Activated CD4-positive, alpha-beta T cell treated with anti-CD3 and anti-CD28 coated beads, Interleukin-2, amount 50 U/mL, for 16 hours (primary cell): ENCODE results near the gene NDUFA6.
"Not testable (repeated sequence)": the region's sequence is repeated elsewhere in the genome, so short reads cannot be mapped to it uniquely, and the experiment has no call there.

Experiments
- DNase-seq: peaks from one replicate; pipeline ENCODE4 v3.0.0-alpha.2; 2020

The NDUFA6 gene

DNA sequence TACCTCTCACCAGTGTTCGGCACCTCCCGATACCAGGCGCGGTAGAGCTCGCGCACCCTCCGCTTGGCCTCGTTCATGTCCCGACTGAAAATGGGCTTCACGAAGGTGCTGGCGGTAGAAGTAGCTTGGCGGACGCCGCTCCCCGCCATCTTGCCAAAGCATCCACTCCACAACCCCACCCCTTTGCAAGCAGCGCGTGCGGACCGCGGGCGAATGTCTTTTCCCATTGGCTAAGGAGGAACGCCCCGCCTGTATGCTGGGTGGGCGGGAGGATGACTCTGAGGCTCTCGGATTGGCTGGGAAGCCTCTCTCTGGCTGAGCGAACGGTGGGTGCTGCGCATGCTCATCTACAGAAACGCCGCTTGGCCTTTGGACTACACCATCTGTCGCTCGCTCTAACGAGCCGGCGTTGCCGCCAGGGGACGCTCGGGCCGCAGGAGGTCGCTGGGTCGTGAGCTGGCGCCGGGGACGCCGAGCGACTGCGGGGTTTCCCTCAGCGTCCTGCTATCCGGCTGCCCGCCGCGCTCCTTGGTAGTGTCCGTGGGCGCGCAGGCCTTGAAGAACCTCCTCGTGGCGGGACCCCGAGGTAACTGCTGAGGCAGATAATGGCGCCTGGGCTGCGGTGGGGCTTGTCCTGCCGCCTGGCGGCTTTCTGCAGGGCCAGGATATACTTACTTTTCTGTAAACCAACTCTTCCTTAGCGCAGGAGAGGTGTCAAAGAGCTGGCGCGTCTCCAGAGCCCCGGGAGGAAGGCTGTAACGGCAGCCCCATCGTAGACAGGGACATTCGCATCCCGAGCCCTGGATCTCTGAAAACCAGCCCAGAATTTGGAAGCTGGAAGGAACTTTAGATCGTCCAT is at the start of gene NDUFA6:
TSS of gene NDUFA6 (minus strand) at position 177 of the 859 bp plus-strand sequence. CDS start at position 149, 28 bp downstream.
- peak; percentile 100 for DNase-seq

DNA sequence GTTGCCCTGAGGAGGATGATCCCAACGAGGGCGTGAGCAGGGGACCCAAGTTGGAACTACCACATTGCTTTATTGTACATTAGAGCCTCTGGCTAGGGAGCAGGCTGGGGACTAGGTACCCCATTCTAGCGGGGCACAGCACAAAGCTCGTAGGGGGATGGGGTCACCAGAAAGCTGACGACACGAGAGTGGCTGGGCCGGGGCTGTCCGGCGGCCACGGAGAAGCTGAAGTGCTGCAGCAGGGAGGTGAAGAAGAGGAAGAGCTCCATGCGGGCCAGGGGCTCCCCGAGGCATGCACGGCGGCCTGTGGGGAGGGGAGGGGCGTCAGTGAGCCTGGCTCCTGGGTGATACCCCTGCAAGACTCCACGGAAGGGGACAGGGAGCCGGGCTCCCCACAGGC is 49.6 kb upstream of the NDUFA6 start:
- not testable (repeated sequence) for DNase-seq

DNA sequence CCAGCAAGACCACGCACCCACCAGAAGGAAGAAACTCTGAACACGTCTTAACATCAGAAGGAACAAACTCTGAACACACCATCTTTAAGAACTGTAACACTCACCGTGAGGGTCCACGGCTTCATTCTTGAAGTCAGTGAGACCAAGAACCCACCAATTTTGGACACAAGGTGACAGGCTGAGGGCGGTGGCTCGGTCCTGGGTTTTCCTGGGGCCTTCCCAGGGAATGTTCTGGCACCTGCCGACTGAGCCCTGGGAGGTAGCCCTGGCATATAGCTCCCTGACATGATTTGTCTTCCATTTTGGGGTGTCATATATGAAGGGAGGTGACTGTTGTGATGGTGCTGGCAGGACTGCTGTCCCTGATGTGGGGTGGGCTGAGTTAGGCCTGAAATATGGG is 48.9 kb upstream of the NDUFA6 start:
- DNase-seq, result not testable (repeated sequence)

DNA sequence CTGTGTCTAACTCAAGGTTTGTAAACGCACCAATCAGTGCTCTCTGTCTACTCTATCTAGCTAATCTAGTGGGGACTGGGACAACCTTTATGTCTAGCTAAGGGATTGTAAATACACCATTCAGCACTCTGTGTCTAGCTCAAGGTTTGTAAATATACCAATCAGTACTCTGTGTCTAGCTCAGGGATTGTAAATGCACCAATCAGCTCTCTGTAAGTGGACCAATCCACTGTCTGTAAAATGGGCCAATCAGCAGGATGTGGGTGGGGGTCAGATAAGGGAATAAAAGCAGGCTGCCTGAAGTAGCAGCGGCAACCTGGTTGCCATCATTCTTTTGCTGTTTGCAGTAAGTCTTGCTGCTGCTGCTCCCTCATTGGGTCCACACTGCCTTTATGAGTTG is 48.4 kb upstream of the NDUFA6 start:
- DNase-seq, result no peak

DNA sequence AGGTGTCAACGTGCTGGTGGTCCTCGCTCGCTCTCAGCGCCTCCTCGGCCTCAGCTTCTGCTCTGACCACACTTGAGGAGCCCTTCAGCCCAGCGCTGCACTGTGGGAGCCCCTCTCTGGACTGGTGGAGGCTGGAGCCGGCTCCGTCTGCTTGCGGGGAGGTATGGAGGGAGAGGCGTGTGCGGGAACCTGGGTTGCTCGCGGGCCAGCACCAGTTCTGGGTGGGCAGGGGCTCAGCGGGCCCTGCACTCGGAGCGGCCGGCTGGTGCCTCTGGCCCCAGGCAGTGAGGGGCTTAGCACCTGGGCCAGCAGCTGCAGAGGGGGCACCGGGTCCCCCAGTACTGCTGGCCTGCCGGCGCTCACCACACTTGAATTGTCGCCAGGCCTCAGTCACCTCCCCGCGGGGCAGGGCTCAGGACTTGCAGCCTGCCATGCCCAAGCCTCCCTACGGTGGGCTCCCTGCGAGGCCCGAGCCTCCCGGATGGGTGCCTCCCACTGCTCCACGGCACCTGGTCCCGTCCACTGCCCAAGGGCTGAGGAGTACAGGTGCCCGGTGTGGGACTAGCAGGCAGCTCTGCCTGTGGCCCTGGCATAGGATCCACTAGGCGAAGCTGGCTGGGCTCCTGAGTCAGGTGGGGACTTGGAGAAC is 47.7 kb upstream of the NDUFA6 start:
- no peak for DNase-seq

DNA sequence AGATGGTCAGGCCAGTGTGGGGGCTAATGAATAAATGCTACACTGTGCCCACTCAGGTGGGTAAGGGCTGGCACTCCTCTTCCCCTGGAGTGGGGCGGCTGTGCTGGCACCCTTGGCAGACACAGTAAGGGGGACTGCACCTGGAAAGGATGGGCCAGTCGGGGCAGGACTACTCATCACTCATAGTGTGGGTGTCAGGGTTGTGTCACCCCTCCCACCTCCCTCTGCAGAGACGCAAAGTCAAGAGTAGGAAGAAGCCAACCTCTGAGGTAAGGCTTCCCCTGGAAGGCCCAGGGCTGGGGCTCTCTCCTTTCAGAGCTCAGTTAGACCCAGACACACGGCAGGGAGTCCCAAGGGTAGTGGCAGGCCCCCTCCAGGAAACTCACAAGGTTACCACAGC is 45.1 kb upstream of the NDUFA6 start:
- not testable (repeated sequence) for DNase-seq

DNA sequence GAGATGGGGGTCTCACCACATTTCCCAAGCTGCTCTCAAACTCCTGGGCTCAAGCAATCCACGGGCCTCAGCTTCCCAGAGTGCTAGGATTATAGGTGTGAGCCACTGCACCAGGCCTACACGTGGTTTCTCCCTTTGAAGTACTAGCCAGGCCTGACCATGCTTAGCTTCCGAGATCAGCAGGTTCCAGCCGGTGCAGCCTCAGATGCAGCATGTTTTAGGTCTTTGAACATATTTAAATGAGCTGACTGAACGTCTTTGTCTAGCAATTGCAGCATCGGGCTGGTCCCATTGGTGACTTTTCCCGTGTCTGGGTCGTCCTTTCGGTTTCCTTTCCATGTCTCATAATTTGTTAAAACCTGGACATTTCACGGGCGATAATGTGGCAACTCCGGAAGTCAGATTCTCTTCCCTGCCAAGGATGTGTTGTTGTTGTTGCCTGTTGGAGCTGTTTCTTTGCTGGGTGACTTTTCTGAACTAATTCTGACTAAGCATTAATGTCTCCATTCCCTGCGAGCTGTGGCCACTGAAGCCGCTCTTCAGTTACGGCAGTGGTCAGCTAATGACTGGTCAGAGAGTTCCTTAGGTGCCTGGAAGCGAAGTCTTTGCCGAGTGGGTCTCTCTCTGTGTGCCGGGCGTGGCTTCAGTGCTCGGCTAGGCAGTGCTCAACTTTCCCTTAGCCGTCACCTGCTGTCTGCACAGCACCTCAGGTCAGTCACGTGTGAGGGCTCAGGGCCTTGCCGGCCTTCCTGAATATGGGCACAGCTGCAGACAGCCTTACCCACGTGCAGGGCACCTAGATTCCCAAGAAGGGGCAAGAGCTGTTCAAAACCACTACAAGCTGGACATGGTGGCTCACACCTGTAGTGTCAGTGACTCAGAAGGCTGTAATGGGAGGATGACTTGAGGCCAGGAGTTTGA is 43.8 kb upstream of the NDUFA6 start:
- DNase-seq, result no peak

DNA sequence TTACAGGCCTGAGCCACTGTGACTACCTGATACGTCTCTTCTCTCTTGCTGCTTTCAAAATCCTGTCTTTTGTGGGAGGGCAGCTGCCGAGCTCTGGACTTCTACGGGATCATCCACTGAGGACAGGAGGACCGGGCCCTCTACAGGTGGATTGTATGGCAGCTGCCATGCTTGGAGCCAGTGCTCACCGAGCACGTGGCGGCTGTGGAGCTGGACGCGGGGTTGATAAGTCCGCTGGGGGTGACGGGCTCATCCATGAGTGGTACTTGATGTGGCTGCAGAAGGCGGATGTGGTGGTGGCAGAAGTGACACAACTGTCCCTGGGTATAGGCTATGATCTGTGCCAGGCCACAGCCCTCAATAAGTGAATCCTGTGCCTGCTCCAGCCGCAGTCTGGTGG is 41.9 kb upstream of the NDUFA6 start:
- DNase-seq, result no peak

DNA sequence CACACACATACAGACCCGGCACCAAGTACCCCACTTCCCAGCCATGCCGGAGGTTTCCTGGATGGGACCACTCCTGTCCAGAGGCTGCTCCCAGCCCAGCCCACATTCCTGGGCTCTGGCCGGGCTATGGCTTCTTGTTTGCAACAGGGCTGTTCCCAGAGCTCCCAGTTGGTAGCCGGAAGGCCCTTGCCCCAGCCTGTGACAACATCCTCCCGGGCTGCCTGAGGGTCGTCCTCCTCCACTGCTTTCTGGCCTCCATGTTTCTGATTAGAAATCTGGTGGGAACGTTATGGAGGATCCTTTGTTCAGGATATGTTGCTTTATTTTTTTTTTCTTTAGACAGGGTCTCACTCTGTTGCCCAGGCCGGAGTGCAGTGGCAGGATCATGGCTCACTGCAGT is 41.0 kb upstream of the NDUFA6 start:
- DNase-seq, result no peak

DNA sequence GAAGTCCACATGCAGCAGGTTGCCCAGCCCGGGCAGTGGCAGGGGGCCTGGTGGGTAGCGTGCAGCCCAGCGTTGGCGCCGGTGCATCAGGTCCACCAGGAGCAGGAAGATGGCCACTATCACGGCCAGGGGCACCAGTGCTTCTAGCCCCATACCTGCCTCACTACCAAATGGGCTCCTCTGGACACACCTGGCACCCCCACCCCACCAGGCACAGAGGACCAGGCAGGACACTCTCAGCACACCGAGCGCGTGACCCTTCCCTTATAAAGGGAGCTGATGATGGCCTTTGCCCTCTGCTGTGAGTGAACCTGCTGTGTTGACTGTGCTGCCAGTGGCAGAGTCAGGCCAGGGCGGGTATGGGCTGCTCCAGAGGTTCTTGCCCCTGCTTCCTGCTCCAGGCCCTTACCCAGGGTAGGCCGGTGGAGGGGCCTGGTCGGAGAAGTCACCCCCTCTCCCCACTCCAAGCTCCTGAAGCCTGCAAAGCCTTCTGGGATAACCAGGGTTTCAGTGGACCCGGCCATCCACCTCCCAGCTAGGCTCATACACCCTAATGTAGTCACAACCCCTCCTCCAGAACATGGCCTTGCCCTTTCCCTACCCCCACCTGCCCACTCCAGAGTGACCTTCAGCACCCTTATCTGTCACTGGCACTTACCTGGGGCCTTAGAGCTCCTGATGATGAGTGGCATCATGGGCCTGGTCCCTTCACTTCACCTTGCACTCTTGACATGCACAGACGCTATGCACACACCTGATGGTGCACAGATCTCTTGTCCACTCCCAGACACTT is 40.3 kb upstream of the NDUFA6 start, which contains the start of gene CYP2D6:
TSS of gene CYP2D6 (minus strand) at position 172 of the 793 bp plus-strand sequence. CDS start at position 153, 19 bp downstream.
- not testable (repeated sequence) for DNase-seq

DNA sequence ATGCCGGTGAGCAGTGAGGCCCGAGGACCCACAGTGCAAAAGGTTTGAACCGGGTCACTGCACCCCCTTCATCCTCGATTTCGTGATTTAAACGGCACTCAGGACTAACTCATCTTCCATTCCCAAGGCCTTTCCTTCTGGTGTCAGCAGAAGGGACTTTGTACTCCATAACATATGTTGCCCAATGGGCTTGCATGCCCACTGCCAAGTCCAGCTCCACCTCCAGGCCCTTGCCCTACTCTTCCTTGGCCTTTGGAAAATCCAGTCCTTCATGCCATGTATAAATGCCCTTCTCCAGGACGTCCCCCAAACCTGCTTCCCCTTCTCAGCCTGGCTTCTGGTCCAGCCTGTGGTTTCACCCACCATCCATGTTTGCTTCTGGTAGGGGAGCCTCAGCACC is 39.6 kb upstream of the NDUFA6 start:
- DNase-seq, result not testable (repeated sequence)

DNA sequence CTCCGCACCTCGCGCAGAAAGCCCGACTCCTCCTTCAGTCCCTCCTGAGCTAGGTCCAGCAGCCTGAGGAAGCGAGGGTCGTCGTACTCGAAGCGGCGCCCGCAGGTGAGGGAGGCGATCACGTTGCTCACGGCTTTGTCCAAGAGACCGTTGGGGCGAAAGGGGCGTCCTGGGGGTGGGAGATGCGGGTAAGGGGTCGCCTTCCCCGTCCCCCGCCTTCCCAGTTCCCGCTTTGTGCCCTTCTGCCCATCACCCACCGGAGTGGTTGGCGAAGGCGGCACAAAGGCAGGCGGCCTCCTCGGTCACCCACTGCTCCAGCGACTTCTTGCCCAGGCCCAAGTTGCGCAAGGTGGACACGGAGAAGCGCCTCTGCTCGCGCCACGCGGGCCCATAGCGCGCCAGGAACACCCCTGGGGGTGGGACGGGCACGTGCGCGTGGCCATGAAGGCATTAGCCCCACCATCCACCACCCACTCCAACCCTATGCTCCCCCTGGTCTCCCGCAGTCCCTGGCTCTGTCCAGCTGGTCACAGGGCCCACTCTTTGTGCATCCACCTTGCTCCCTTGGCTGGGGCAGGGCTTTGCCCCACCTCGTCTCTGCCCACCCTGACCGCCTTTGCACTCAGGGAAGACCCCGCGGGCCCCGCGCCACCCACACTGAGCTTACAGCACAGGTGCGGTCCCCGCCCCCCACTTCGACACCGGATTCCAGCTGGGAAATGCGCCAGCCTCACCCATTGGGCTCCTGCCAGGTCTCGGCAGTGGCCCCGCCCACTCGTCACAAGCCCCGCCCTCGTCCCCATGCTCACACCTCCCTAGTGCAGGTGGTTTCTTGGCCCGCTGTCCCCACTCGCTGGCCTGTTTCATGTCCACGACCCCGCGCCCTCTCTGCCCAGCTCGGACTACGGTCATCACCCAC is 38.5 kb upstream of the NDUFA6 start:
- DNase-seq, result not testable (repeated sequence)

DNA sequence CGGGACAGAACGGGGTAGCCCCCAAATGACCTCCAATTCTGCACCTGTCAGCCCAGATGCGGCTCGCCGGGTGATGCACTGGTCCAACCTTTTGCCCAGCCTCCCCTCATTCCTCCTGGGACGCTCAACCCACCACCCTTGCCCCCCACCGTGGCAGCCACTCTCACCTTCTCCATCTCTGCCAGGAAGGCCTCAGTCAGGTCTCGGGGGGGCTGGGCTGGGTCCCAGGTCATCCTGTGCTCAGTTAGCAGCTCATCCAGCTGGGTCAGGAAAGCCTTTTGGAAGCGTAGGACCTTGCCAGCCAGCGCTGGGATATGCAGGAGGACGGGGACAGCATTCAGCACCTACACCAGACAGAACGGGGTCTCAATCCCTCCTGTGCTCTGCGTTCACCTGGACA is 37.4 kb upstream of the NDUFA6 start:
- DNase-seq, result not testable (repeated sequence)

DNA sequence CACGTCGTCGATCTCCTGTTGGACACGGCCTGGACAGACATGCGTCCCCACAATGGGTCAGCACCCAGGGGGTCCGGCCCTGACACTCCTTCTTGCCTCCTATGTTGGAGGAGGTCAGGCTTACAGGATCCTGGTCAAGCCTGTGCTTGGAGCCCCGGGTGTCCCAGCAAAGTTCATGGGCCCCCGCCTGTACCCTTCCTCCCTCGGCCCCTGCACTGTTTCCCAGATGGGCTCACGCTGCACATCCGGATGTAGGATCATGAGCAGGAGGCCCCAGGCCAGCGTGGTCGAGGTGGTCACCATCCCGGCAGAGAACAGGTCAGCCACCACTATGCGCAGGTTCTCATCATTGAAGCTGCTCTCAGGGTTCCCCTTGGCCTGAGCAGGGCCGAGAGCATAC is 37.0 kb upstream of the NDUFA6 start:
- no peak for DNase-seq

DNA sequence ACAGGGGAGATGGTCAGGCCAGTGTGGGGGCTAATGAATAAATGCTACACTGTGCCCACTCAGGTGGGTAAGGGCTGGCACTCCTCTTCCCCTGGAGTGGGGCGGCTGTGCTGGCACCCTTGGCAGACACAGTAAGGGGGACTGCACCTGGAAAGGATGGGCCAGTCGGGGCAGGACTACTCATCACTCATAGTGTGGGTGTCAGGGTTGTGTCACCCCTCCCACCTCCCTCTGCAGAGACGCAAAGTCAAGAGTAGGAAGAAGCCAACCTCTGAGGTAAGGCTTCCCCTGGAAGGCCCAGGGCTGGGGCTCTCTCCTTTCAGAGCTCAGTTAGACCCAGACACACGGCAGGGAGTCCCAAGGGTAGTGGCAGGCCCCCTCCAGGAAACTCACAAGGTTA is 33.0 kb upstream of the NDUFA6 start:
- not testable (repeated sequence) for DNase-seq

DNA sequence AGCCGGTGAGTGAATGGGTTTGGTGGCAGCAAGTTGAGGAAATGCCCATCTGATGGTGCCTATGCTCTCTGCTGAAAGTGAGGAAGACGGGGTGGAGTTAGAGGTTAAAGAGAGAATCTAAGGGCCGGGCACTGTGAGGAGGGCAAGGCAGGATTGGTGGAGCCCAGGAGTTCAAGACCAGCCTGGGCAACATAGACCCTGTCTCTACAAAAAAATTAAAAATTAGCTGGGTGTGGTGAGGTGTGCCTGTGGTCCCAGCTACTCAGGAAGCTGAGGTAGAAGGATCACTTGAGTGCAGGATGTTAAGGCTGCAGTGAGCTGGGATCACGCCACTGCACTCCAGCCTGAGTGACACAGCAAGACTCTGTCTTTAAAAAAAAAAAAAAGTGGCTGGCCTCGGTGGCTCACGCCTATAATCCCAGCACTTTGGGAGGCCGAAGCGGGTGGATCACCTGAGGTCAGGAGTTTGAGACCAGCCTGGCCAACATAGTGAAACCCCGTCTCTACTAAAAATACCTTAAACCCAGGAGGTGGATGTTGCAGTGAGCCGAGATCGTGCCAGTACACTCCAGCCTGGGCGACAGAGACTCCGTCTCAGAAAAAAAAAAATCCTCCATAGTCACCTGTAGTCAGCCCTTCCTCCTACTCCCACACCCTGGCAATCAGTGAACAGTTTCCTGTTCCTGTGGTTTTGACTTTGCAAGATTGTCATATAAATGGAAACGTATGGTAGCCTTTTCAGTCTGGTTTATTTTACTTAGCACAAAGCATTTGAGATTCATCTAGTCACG is 29.9 kb upstream of the NDUFA6 start:
- DNase-seq, result peak; percentile 72

DNA sequence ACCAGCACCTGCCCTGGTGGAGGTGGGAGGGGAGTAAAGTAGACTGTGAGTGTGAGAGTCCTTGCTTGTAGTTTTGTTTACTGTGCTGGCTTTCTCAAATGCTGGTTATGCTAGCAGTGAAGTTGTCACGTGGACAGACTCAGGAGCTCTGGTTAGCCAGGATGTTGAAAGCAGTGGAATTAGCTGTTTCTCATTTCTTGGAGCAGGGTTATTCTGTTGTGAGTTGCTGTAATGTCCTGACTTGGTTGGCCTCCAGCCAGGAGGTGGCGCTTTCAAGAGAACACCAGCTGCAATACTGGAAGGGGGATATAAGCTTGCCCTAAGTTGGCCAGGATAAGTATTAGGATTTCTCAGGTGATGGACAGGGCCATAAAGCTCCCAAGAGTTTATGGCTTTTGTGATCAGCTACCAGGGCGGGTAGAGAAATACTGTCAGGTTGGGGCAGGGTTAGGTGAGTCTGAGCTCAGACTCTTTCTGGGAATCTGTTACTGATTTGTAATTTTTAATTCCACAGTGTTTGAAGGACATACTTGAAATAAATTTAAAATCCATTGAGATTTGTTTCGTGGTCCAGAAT is 26.4 kb upstream of the NDUFA6 start:
- no peak for DNase-seq

DNA sequence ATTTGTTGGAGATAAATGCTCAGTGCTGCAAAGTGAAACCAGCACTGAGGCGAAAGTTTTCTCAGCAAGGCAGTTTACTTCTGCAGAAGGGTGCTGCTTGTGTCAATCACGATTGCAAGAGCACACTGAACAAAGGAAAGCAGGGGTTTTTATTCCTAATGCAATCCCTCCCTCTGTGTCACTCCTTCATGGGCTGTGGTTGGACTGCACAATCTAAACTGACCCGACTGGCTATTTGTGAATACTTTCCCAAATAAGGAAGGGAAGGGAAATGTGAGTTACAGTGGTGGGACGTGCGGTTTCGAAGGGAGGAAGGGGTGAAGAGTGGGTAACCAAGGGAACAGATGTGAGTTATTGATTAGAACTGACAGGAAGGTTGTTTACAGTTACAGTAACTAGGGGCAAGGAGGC is 24.9 kb upstream of the NDUFA6 start:
- DNase-seq, result not testable (repeated sequence)

DNA sequence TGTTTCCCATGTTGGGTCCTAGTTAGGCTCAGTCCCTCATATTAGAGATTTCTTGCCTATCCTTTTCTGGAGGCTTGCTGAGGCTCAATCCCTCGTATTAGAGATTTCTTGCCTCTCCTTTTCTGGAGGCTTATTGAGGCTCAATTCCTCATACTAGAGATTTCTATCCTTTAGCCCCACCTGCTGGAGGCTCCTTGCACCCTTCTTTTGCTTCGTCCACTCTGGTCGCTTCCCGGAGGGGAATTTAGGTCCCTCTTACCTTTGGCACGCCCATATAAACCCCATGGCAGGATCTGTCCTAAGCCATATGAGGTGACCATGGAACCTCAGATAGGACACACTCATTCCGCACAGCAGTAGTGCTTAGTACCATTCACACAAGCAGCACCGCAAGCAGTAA is 24.1 kb upstream of the NDUFA6 start:
- no peak for DNase-seq

DNA sequence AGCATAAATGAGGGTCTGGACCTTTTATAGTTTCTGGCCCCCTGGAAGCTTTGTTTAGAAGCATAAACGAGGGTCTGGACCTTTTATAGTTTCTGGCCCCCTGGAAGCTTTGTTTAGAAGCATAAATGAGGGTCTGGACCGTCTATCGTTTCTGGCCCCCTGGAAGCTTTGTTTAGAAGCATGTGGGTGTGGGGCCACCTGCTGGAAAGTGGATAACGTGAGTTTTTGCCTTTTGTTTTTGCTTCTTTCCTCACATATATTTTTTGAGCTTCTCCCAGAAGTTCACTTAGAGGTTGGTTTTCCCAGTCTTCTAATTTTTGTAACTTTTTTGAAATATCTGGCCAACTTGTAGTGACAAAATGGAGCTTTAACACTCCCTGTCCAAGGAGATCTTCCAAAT is 22.2 kb upstream of the NDUFA6 start:
- not testable (repeated sequence) for DNase-seq
